Stomach (tissue), 4 donors: ENCODE results near the gene CLSTN2.

Experiments
- CTCF ChIP-seq, 7 experiments: fragments of 450-650 bp in 4 of 7; fragments of 200-600 bp in 3 of 7; sonication (generic) in 3 of 7; IDR thresholded peaks; one replicate each; pipeline ENCODE4 v1.5.1; 2016 to 2019; ENCODE audit warnings: antibody characterized with exemption in 7 of 7, control low read depth in 2 of 7, mild to moderate bottlenecking in 1 of 7
- EP300 ChIP-seq: sonication (generic); formaldehyde crosslinking; IDR thresholded peaks from one replicate; pipeline ENCODE4 v1.6.1; 2017; ENCODE audit warnings: antibody characterized with exemption
- POLR2A ChIP-seq, 4 donors: fragments of 450-650 bp; IDR thresholded peaks; one replicate each; pipeline ENCODE4 v1.6.1; 2016; ENCODE audit warnings: antibody characterized with exemption in 4 of 4, control low read depth in 2 of 4, mild to moderate bottlenecking in 1 of 4, moderate library complexity in 1 of 4
- POLR2AphosphoS5 ChIP-seq, 3 donors: sonication (generic); formaldehyde crosslinking; IDR thresholded peaks; one replicate each; pipeline ENCODE4 v1.6.1; 2016; ENCODE audit warnings: antibody characterized with exemption in 3 of 3

- no peak for TF ChIP-seq EP300
- TF ChIP-seq CTCF (IDR thresholded peaks at IDR 0.05) = no peak
- no peak for TF ChIP-seq POLR2A (IDR thresholded peaks at IDR 0.05)
- TF ChIP-seq POLR2AphosphoS5 (IDR thresholded peaks at IDR 0.05) = no peak
Measured at GRCh38 chr3:140100479-140100878, 165.5 kb downstream of the CLSTN2 start.
